WTC11 (cell line): Measurements from ENCODE around the gene AMIGO3. TPM values are rescaled to one million over a fixed set of nuclear protein-coding genes. Genes with fewer than 3 reads are reported as not detected.

Experiments used
- ATAC-seq: fragments of 200-7000 bp; cut with Tn5 transposase; 2 replicates; pipeline ENCODE4 v1.10.0; 2021; ENCODE audit warnings: mild to moderate bottlenecking, moderate library complexity
- CTCF ChIA-PET: fragments of 300-600 bp; sonication (Branson Sonifier 250); formaldehyde crosslinking; loops from one replicate; lab custom pipeline; 2021; ENCODE audit warnings: antibody characterized with exemption; lab: Charles Lee
- POLR2A ChIA-PET: fragments of 350-600 bp; sonication (Branson Sonifier 250); formaldehyde crosslinking; loops from one replicate; lab custom pipeline; 2021; ENCODE audit warnings: antibody characterized with exemption; lab: Charles Lee
- DNase-seq: peaks from one replicate; pipeline ENCODE4 v3.0.0; 2021; ENCODE audit warnings: low spot score
- H3K27ac Mint-ChIP-seq: 2 replicates; pipeline ENCODE4 v1.8.0; 2021; ENCODE audit warnings: mixed read lengths
- H3K27me3 Mint-ChIP-seq: 2 replicates; pipeline ENCODE4 v1.8.0; 2021; ENCODE audit warnings: low read depth, mild to moderate bottlenecking, moderate library complexity, mixed read lengths
- H3K36me3 Mint-ChIP-seq: 2 replicates; pipeline ENCODE4 v1.8.0; 2021; ENCODE audit warnings: mixed read lengths
- H3K4me1 Mint-ChIP-seq: 2 replicates; pipeline ENCODE4 v1.8.0; 2022; ENCODE audit warnings: mixed read lengths
- H3K4me3 Mint-ChIP-seq: 2 replicates; pipeline ENCODE4 v1.8.0; 2021; ENCODE audit warnings: mild to moderate bottlenecking, moderate library complexity, mixed read lengths
- H3K9me3 Mint-ChIP-seq: 2 replicates; pipeline ENCODE4 v1.8.0; 2021; ENCODE audit warnings: mixed read lengths
- CREM ChIP-seq: sonication (generic); formaldehyde crosslinking; IDR thresholded peaks from 2 replicates; pipeline ENCODE4 v1.8.1; 2022; ENCODE audit warnings: mild to moderate bottlenecking, missing genetic modification reagents, moderate library complexity
- ELF4 ChIP-seq: sonication (generic); formaldehyde crosslinking; IDR thresholded peaks from 2 replicates; pipeline ENCODE4 v1.8.1; 2022; ENCODE audit warnings: low read depth, mild to moderate bottlenecking, moderate library complexity, missing genetic modification reagents
- ESRRA ChIP-seq: sonication (generic); formaldehyde crosslinking; IDR thresholded peaks from 2 replicates; pipeline ENCODE4 v1.8.1; 2022; ENCODE audit warnings: mild to moderate bottlenecking, missing genetic modification reagents, borderline replicate concordance
- FOXJ3 ChIP-seq: sonication (generic); formaldehyde crosslinking; IDR thresholded peaks from 2 replicates; pipeline ENCODE4 v1.9.0; 2021; ENCODE audit warnings: missing genetic modification reagents, mild to moderate bottlenecking, borderline replicate concordance
- FOXP1 ChIP-seq: sonication (generic); formaldehyde crosslinking; IDR thresholded peaks from 2 replicates; pipeline ENCODE4 v1.8.0; 2022; ENCODE audit warnings: missing genetic modification reagents, mild to moderate bottlenecking, moderate library complexity, borderline replicate concordance
- NFATC4 ChIP-seq: fragments of 250-450 bp; sonication (Bioruptor Pico); IDR thresholded peaks from 2 replicates; pipeline ENCODE4 v1.9.0; 2021; ENCODE audit warnings: mild to moderate bottlenecking
- NFYB ChIP-seq: sonication (generic); formaldehyde crosslinking; conservative IDR thresholded peaks from 2 replicates; pipeline ENCODE4 v1.8.0; 2022; ENCODE audit warnings: low read depth, missing genetic modification reagents
- NR2C2 ChIP-seq: sonication (generic); formaldehyde crosslinking; IDR thresholded peaks from 2 replicates; pipeline ENCODE4 v1.8.0; 2022; ENCODE audit warnings: mild to moderate bottlenecking, missing genetic modification reagents
- NR3C1 ChIP-seq: sonication (generic); formaldehyde crosslinking; conservative IDR thresholded peaks from 2 replicates; pipeline ENCODE4 v1.8.1; 2023; ENCODE audit warnings: low read depth, mild to moderate bottlenecking, missing genetic modification reagents
- RORB ChIP-seq: fragments of 250-450 bp; sonication (Bioruptor Pico); IDR thresholded peaks from 2 replicates; pipeline ENCODE4 v1.9.0; 2021; ENCODE audit warnings: mild to moderate bottlenecking
- SMAD3 ChIP-seq: sonication (generic); formaldehyde crosslinking; IDR thresholded peaks from 2 replicates; pipeline ENCODE4 v1.8.0; 2022; ENCODE audit warnings: missing genetic modification reagents, mild to moderate bottlenecking, borderline replicate concordance
- SP1 ChIP-seq: sonication (generic); formaldehyde crosslinking; conservative IDR thresholded peaks from 2 replicates; pipeline ENCODE4 v1.8.1; 2022; ENCODE audit warnings: missing genetic modification reagents
- ZNF232 ChIP-seq: sonication (generic); formaldehyde crosslinking; IDR thresholded peaks from 2 replicates; pipeline ENCODE4 v1.8.0; 2022; ENCODE audit warnings: mild to moderate bottlenecking, missing genetic modification reagents
- ZNF263 ChIP-seq: sonication (generic); formaldehyde crosslinking; IDR thresholded peaks from 2 replicates; pipeline ENCODE4 v1.8.1; 2022; ENCODE audit warnings: low read depth, mild to moderate bottlenecking, moderate library complexity, missing genetic modification reagents
- ZNF396 ChIP-seq: fragments of 250-450 bp; sonication (Bioruptor Pico); IDR thresholded peaks from 2 replicates; pipeline ENCODE4 v1.8.0; 2021; ENCODE audit warnings: mild to moderate bottlenecking, moderate library complexity, borderline replicate concordance
- ZNF423 ChIP-seq: fragments of 250-450 bp; sonication (Bioruptor Pico); IDR thresholded peaks from 2 replicates; pipeline ENCODE4 v2.1.2; 2022; ENCODE audit warnings: mild to moderate bottlenecking, moderate library complexity
- total RNA-seq: library from RNA; stranded (reverse); gene quantifications from 3 replicates; pipeline ENCODE4 v1.2.3, GENCODE V29; 2021
- TF ChIP-seq, protein P1 (sequence below): fragments of 250-450 bp; sonication (Bioruptor Pico); IDR thresholded peaks from 2 replicates; pipeline ENCODE4 v2.1.2; 2022; ENCODE audit warnings: mild to moderate bottlenecking, moderate library complexity
- TF ChIP-seq, protein P2 (sequence below): sonication (generic); formaldehyde crosslinking; IDR thresholded peaks from 2 replicates; pipeline ENCODE4 v1.8.0; 2023; ENCODE audit warnings: missing genetic modification reagents, mild to moderate bottlenecking, borderline replicate concordance
- TF ChIP-seq, protein P3 (sequence below): fragments of 200-600 bp; IDR thresholded peaks from 2 replicates; pipeline ENCODE4 v1.8.0; 2022; ENCODE audit warnings: antibody characterized with exemption
- TF ChIP-seq, protein P4 (sequence below): sonication (generic); formaldehyde crosslinking; conservative IDR thresholded peaks from 2 replicates; pipeline ENCODE4 v1.8.1; 2022; ENCODE audit warnings: mild to moderate bottlenecking, missing genetic modification reagents
- TF ChIP-seq, protein P5 (sequence below): fragments of 250-450 bp; sonication (Bioruptor Pico); IDR thresholded peaks from 2 replicates; pipeline ENCODE4 v1.9.0; 2021; ENCODE audit warnings: mild to moderate bottlenecking
- TF ChIP-seq, protein P6 (sequence below): sonication (generic); formaldehyde crosslinking; IDR thresholded peaks from 2 replicates; pipeline ENCODE4 v1.8.1; 2022; ENCODE audit warnings: mild to moderate bottlenecking, missing genetic modification reagents, moderate library complexity, borderline replicate concordance
- TF ChIP-seq, protein P7 (sequence below): sonication (generic); formaldehyde crosslinking; IDR thresholded peaks from 2 replicates; pipeline ENCODE4 v1.8.1; 2023; ENCODE audit warnings: mild to moderate bottlenecking, moderate library complexity, missing genetic modification reagents

AMIGO3 gene
- total RNA-seq, 1 experiment from 2014 or later: 3.9 TPM

DNA sequence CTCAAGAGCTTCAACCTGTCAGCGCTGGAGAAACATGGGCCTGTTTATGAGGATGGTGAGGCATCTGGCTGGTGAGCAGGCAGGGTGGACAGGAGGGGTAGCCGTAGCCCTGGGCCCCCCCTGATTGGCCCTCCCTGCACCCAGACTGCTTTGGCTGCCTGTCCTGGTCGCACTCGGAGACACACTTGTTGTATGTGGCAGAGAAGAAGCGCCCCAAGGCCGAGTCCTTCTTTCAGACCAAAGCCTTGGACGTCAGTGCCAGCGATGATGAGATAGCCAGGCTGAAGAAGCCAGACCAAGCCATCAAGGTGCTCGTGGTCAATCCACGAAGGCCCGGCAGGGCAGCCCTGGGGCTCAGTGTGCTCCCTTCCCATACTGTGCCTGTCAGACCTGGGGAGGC is 43.6 kb downstream of the AMIGO3 start (continued):
- no peak for TF ChIP-seq ESRRA (CRISPR knock-in tag)
- no peak for TF ChIP-seq SMAD3 (CRISPR knock-in tag)
- TF ChIP-seq, protein P1, sequence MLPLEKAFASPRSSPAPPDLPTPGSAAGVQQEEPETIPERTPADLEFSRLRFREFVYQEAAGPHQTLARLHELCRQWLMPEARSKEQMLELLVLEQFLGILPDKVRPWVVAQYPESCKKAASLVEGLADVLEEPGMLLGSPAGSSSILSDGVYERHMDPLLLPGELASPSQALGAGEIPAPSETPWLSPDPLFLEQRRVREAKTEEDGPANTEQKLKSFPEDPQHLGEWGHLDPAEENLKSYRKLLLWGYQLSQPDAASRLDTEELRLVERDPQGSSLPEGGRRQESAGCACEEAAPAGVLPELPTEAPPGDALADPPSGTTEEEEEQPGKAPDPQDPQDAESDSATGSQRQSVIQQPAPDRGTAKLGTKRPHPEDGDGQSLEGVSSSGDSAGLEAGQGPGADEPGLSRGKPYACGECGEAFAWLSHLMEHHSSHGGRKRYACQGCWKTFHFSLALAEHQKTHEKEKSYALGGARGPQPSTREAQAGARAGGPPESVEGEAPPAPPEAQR: no peak
- TF ChIP-seq CREM: no peak
- no peak for TF ChIP-seq FOXP1 (CRISPR knock-in tag)

DNA sequence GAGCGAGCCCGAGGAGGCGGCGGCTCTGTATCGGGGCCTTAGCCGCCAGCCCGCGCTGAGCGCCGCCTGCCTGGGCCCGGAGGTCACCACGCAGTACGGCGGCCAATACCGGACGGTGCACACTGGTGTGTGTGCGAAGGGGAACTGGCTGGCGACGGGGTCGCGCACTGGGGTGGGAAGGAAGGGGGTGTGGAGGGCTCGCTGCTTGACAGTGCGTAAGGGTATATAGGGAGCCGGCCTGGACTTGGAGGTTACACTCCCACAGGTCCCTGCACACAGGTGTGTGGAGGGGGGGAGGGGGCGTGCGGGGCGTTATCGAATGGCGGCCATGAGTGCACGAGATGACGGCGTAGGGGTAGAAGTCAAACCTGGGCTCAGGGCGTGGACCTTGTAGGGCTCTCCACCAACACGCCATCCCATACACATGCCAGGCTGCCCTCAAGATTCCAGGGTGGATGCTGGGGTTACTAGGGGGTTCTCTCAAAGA is 44.9 kb downstream of the AMIGO3 start:
- H3K9me3 Mint-ChIP-seq: no peaks in the 10 kb centered on the region
- ChIA-PET POLR2A (no interaction called here), CTCF (interaction anchor here (1.3 kb wide), 1 partner anchor 11 kb away, joined by 3 read pairs; no protein-coding TSS in a partner anchor)
- DNase-seq (no peak), ATAC-seq (peak; percentile 3)
- peak overlapping the region; percentile 81 for H3K4me3 Mint-ChIP-seq
- no peak overlapping the region for H3K27ac Mint-ChIP-seq
- peaks cover 21% of the 10 kb centered on the region for H3K4me1 Mint-ChIP-seq
- H3K27me3 Mint-ChIP-seq: no peaks in the 10 kb centered on the region
- H3K36me3 Mint-ChIP-seq: peaks cover 24% of the 10 kb centered on the region
- TF ChIP-seq NR3C1 (no peak), RORB (no peak), FOXP1 (CRISPR knock-in tag) (peak; percentile 22; the same call in 1 of the 2 replicates), ELF4 (CRISPR knock-in tag) (no peak), ZNF396 (CRISPR knock-in tag) (no peak), FOXJ3 (CRISPR knock-in tag) (no peak), NR2C2 (CRISPR knock-in tag) (no peak), NFATC4 (CRISPR knock-in tag) (no peak), SMAD3 (CRISPR knock-in tag) (no peak), ZNF232 (CRISPR knock-in tag) (no peak), NFYB (CRISPR knock-in tag) (no peak), SP1 (CRISPR knock-in tag) (no peak), ZNF423 (CRISPR knock-in tag) (no peak), ZNF263 (CRISPR knock-in tag) (no peak)
- TF ChIP-seq, protein P2, sequence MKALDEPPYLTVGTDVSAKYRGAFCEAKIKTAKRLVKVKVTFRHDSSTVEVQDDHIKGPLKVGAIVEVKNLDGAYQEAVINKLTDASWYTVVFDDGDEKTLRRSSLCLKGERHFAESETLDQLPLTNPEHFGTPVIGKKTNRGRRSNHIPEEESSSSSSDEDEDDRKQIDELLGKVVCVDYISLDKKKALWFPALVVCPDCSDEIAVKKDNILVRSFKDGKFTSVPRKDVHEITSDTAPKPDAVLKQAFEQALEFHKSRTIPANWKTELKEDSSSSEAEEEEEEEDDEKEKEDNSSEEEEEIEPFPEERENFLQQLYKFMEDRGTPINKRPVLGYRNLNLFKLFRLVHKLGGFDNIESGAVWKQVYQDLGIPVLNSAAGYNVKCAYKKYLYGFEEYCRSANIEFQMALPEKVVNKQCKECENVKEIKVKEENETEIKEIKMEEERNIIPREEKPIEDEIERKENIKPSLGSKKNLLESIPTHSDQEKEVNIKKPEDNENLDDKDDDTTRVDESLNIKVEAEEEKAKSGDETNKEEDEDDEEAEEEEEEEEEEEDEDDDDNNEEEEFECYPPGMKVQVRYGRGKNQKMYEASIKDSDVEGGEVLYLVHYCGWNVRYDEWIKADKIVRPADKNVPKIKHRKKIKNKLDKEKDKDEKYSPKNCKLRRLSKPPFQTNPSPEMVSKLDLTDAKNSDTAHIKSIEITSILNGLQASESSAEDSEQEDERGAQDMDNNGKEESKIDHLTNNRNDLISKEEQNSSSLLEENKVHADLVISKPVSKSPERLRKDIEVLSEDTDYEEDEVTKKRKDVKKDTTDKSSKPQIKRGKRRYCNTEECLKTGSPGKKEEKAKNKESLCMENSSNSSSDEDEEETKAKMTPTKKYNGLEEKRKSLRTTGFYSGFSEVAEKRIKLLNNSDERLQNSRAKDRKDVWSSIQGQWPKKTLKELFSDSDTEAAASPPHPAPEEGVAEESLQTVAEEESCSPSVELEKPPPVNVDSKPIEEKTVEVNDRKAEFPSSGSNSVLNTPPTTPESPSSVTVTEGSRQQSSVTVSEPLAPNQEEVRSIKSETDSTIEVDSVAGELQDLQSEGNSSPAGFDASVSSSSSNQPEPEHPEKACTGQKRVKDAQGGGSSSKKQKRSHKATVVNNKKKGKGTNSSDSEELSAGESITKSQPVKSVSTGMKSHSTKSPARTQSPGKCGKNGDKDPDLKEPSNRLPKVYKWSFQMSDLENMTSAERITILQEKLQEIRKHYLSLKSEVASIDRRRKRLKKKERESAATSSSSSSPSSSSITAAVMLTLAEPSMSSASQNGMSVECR (CRISPR knock-in tag): 0 out of 2 replicates have a peak, but pooled peaks have one; percentile 72
- TF ChIP-seq, protein P3, sequence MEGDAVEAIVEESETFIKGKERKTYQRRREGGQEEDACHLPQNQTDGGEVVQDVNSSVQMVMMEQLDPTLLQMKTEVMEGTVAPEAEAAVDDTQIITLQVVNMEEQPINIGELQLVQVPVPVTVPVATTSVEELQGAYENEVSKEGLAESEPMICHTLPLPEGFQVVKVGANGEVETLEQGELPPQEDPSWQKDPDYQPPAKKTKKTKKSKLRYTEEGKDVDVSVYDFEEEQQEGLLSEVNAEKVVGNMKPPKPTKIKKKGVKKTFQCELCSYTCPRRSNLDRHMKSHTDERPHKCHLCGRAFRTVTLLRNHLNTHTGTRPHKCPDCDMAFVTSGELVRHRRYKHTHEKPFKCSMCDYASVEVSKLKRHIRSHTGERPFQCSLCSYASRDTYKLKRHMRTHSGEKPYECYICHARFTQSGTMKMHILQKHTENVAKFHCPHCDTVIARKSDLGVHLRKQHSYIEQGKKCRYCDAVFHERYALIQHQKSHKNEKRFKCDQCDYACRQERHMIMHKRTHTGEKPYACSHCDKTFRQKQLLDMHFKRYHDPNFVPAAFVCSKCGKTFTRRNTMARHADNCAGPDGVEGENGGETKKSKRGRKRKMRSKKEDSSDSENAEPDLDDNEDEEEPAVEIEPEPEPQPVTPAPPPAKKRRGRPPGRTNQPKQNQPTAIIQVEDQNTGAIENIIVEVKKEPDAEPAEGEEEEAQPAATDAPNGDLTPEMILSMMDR: no peak
- TF ChIP-seq, protein P4, sequence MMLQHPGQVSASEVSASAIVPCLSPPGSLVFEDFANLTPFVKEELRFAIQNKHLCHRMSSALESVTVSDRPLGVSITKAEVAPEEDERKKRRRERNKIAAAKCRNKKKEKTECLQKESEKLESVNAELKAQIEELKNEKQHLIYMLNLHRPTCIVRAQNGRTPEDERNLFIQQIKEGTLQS: no peak
- TF ChIP-seq, protein P5, sequence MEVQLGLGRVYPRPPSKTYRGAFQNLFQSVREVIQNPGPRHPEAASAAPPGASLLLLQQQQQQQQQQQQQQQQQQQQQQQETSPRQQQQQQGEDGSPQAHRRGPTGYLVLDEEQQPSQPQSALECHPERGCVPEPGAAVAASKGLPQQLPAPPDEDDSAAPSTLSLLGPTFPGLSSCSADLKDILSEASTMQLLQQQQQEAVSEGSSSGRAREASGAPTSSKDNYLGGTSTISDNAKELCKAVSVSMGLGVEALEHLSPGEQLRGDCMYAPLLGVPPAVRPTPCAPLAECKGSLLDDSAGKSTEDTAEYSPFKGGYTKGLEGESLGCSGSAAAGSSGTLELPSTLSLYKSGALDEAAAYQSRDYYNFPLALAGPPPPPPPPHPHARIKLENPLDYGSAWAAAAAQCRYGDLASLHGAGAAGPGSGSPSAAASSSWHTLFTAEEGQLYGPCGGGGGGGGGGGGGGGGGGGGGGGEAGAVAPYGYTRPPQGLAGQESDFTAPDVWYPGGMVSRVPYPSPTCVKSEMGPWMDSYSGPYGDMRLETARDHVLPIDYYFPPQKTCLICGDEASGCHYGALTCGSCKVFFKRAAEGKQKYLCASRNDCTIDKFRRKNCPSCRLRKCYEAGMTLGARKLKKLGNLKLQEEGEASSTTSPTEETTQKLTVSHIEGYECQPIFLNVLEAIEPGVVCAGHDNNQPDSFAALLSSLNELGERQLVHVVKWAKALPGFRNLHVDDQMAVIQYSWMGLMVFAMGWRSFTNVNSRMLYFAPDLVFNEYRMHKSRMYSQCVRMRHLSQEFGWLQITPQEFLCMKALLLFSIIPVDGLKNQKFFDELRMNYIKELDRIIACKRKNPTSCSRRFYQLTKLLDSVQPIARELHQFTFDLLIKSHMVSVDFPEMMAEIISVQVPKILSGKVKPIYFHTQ (CRISPR knock-in tag): no peak
- TF ChIP-seq, protein P6, sequence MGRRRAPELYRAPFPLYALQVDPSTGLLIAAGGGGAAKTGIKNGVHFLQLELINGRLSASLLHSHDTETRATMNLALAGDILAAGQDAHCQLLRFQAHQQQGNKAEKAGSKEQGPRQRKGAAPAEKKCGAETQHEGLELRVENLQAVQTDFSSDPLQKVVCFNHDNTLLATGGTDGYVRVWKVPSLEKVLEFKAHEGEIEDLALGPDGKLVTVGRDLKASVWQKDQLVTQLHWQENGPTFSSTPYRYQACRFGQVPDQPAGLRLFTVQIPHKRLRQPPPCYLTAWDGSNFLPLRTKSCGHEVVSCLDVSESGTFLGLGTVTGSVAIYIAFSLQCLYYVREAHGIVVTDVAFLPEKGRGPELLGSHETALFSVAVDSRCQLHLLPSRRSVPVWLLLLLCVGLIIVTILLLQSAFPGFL: no peak
- TF ChIP-seq, protein P7, sequence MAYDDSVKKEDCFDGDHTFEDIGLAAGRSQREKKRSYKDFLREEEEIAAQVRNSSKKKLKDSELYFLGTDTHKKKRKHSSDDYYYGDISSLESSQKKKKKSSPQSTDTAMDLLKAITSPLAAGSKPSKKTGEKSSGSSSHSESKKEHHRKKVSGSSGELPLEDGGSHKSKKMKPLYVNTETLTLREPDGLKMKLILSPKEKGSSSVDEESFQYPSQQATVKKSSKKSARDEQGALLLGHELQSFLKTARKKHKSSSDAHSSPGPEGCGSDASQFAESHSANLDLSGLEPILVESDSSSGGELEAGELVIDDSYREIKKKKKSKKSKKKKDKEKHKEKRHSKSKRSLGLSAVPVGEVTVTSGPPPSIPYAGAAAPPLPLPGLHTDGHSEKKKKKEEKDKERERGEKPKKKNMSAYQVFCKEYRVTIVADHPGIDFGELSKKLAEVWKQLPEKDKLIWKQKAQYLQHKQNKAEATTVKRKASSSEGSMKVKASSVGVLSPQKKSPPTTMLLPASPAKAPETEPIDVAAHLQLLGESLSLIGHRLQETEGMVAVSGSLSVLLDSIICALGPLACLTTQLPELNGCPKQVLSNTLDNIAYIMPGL (CRISPR knock-in tag): peak; percentile 36
